Body of pancreas (tissue), 4 donors: ENCODE data around the gene ADGRV1. TPM values are rescaled to one million over a fixed set of nuclear protein-coding genes. Genes with fewer than 3 reads are reported as not detected.

ENCODE experiments used
- ATAC-seq: fragments of 150-250 bp; one replicate; pipeline ENCODE4 v1.9.1; 2016
- DNase-seq, 4 donors: peaks; one replicate each; pipeline ENCODE4 v3.0.0-alpha.2; 2019
- H3K27ac ChIP-seq, 4 donors: fragments of 200-600 bp; sonication (generic); 1 replicate in 3 of 4; 2 replicates in 1 of 4; pipeline versions ENCODE4 v1.5.1 to v1.6.1; 2016 to 2019; ENCODE audit warnings: mild to moderate bottlenecking in 1 of 4, mixed read lengths in 1 of 4, moderate library complexity in 1 of 4
- H3K27me3 ChIP-seq, 2 donors: fragments of 200-600 bp; sonication (generic); one replicate each; pipeline ENCODE4 v1.6.0; 2016; ENCODE audit warnings: mild to moderate bottlenecking in 1 of 2
- H3K36me3 ChIP-seq, 2 donors: fragments of 200-600 bp; sonication (generic); replicated peaks in 1 of 2; 2 replicates each; pipeline ENCODE4 v1.5.1; 2016; ENCODE audit warnings: low read depth in 2 of 2; ENCODE audit not compliant: insufficient read depth in 1 of 2
- H3K4me1 ChIP-seq: fragments of 200-600 bp; sonication (generic); one replicate; pipeline ENCODE4 v1.6.0; 2016
- H3K4me3 ChIP-seq, 2 donors: fragments of 200-600 bp; sonication (generic); 1 replicate in 1 of 2; 2 replicates in 1 of 2; pipeline ENCODE4 v1.5.1; 2016 to 2019
- H3K9me3 ChIP-seq, 3 donors: fragments of 200-600 bp; sonication (generic); 1 replicate in 2 of 3; 2 replicates in 1 of 3; pipeline ENCODE4 v1.5.1; 2016
- POLR2A ChIP-seq, 3 donors: fragments of 450-650 bp; IDR thresholded peaks; one replicate each; pipeline ENCODE4 v1.6.1; 2016; ENCODE audit warnings: antibody characterized with exemption in 3 of 3, mild to moderate bottlenecking in 2 of 3
- WGBS, 2 donors: methylation state at CpG; one replicate each; pipeline ENCODE4 v1.1.5; 2017; 5-methylcytosine and 5-hydroxymethylcytosine counted together
- intact Hi-C: fragments of 100-400 bp; cut with DNase I; formaldehyde crosslinking; loops from one replicate; pipeline ENCODE4 v1.15.1; 2023
- total RNA-seq, 2 donors: library from RNA; depleted of rRNA; stranded (reverse); fragments of >200 nt; gene quantifications; one replicate each; pipeline ENCODE4 v1.1.0, GENCODE V29; 2016
- TF ChIP-seq, protein P1 (sequence below), 7 experiments: fragments of 450-650 bp in 4 of 7; fragments of 200-600 bp in 3 of 7; sonication (generic) in 3 of 7; IDR thresholded peaks; one replicate each; pipeline ENCODE4 v1.5.1; 2016 to 2019; ENCODE audit warnings: antibody characterized with exemption in 7 of 7

Gene ADGRV1
- total RNA-seq, 2 donors from 2014 or later = 19.2 to 21.4 TPM

DNA sequence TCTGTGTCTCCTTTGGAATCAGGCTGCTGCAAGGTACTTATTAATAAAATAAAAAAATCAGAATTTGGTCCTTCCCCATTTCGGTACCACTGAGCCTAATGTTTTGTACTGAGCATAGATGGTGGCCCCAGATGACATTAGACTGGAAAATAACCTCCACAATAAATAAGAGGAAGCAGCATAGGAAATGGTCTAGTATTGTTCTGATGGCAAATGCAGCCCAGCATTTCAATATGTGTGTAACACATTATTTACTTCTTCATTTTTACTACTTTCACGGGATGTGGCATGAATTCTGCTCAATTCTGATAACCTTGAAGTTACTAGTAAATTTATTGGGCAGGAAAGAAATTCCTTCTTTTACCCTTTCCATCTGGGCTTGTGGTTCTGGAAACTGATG, 295.6 kb downstream of the ADGRV1 start:
- intact Hi-C loops = loop anchor here (10.0 kb wide), 1 partner anchor 551 kb away; no protein-coding TSS in a partner anchor
- H3K27ac ChIP-seq = no peak overlapping the region
- no peaks in the 10 kb centered on the region for H3K36me3 ChIP-seq
- H3K4me1 ChIP-seq = no peaks in the 10 kb centered on the region
- no peak overlapping the region for H3K4me3 ChIP-seq
- H3K27me3 ChIP-seq = no peaks in the 10 kb centered on the region
- TF ChIP-seq POLR2A (IDR thresholded peaks at IDR 0.05) = no peak
- TF ChIP-seq, protein P1, sequence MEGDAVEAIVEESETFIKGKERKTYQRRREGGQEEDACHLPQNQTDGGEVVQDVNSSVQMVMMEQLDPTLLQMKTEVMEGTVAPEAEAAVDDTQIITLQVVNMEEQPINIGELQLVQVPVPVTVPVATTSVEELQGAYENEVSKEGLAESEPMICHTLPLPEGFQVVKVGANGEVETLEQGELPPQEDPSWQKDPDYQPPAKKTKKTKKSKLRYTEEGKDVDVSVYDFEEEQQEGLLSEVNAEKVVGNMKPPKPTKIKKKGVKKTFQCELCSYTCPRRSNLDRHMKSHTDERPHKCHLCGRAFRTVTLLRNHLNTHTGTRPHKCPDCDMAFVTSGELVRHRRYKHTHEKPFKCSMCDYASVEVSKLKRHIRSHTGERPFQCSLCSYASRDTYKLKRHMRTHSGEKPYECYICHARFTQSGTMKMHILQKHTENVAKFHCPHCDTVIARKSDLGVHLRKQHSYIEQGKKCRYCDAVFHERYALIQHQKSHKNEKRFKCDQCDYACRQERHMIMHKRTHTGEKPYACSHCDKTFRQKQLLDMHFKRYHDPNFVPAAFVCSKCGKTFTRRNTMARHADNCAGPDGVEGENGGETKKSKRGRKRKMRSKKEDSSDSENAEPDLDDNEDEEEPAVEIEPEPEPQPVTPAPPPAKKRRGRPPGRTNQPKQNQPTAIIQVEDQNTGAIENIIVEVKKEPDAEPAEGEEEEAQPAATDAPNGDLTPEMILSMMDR (IDR thresholded peaks at IDR 0.05) = no peak
- DNase-seq = no peak
- WGBS, 2 donors = 63 to 79% methylated on average over 2 of the region's 2 CpGs
- ATAC-seq = no peak
- H3K9me3 ChIP-seq = no peaks in the 10 kb centered on the region

DNA sequence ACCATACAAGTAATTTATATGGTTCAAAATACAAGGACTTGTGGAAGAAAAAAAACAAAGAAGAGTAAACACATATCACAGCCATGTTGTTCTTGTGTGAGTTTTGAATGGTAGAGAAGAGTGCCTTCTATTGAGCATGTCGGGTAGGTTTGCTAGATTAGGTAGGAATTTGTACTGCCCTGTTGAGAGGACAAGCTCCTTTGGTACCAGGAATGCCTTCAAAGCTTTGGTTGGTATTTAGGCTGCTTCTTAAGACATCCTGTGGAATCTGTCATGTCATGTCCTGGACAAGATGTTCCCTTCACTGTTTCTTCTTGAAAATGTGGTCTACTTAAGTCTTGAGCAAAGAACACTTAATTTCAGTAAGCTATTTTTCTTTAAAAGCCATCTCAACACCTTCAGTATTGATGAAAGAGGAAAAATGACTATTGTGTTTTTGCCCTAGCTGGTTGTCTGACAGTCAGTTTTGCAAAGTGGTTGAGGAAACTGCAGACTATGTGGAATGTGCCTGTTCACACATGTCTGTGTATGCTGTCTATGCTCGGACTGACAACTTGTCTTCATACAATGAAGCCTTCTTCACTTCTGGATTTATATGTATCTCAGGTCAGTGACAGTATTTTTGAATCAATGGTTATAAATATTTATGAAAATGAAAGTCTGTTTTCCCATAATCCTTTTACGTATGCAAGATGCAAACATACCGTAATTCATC, 296.9 kb downstream of the ADGRV1 start:
- ATAC-seq (no peak), DNase-seq (no peak)
- Histone ChIP-seq H3K27ac (no peak overlapping the region), H3K4me1 (no peaks in the 10 kb centered on the region), H3K4me3 (no peak overlapping the region), H3K9me3 (no peaks in the 10 kb centered on the region), H3K36me3 (no peaks in the 10 kb centered on the region), H3K27me3 (no peaks in the 10 kb centered on the region)
- intact Hi-C loops = loop anchor here (10.0 kb wide), 1 partner anchor 549 kb away; no protein-coding TSS in a partner anchor
- TF ChIP-seq, protein P1 (IDR thresholded peaks at IDR 0.05) = no peak
- TF ChIP-seq POLR2A (IDR thresholded peaks at IDR 0.05) = no peak
- WGBS, 2 donors = 84 to 90% methylated on average over 4 of the region's 4 CpGs

DNA sequence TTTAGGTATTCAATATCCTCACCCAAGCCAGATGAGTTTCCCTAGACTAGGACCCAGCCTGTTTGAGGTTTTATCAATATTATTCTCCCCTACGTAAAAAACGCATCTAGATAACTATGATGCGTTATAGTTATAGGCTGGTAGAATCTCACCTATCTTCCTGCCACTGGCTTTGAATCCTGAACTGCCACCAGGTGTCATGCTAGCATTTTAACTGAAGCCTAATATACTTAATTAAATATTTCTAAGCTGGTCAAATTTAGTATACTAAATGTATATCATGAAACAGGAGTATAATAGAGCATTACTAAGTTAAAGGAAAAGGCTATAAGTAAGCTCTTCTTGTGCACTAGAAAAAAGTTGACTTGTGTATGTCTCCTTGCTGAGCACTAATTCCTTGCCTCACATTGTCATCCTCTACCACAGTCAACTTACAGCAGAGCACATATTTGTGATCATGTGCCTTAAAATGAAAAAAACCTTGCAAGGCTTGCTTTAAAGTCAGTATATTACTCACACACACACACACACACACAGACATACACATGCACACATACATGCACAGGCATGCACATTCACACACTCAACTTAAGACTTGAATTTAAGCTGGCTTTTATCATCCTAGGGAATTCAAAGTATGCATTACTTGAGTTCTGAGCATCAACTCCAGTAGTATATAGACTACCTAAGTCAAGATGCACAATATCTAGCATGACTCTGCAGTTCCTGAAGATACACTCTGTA, 303.4 kb downstream of the ADGRV1 start:
- 91 to 93% methylated on average over 3 of the region's 3 CpGs for WGBS, 2 donors
- no peak for DNase-seq
- H3K27me3 ChIP-seq = no peaks in the 10 kb centered on the region
- no peaks in the 10 kb centered on the region for H3K9me3 ChIP-seq
- ATAC-seq = no peak
- H3K36me3 ChIP-seq = no peaks in the 10 kb centered on the region
- H3K4me3 ChIP-seq = no peak overlapping the region
- no peak overlapping the region for H3K27ac ChIP-seq
- TF ChIP-seq POLR2A (IDR thresholded peaks at IDR 0.05) = no peak
- TF ChIP-seq, protein P1 (IDR thresholded peaks at IDR 0.05) = no peak
- peaks cover 3% of the 10 kb centered on the region for H3K4me1 ChIP-seq
- intact Hi-C loops = no loop called here

DNA sequence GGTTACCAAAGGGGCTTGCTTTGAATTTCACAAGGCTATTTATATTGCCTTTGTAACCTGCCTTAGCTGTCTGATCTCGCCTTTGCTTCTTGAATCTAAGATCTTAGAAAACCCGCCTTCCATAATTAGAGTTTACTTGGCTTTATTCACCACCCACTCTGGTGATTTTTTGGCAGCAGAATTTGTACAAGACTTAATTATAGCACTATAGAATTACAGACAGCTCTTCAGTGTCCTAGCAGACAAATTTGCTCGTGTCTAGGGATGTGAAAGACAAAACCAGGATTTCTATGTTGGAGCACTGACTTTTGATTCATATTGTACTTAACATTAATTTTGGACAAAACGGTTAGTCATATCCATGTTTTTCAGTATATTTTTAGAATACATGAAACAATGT, 306.6 kb downstream of the ADGRV1 start:
- TF ChIP-seq, protein P1 (IDR thresholded peaks at IDR 0.05) = no peak
- TF ChIP-seq POLR2A (IDR thresholded peaks at IDR 0.05) = no peak
- ATAC-seq (no peak), DNase-seq (no peak)
- intact Hi-C loops = no loop called here
- no peaks in the 10 kb centered on the region for H3K9me3 ChIP-seq
- H3K4me3 ChIP-seq = no peak overlapping the region
- H3K27me3 ChIP-seq = no peaks in the 10 kb centered on the region
- peaks cover 8% of the 10 kb centered on the region for H3K4me1 ChIP-seq
- WGBS, 2 donors = 67% methylated on average over 4 of the region's 4 CpGs
- no peak overlapping the region for H3K27ac ChIP-seq
- no peaks in the 10 kb centered on the region for H3K36me3 ChIP-seq
